Upper lobe of left lung (tissue), 6 donors: ENCODE results near the gene TOMM22. TPM values are rescaled to one million over a fixed set of nuclear protein-coding genes. Genes with fewer than 3 reads are reported as not detected.
A peak's percentile ranks its signal among the peaks of the same experiment; 100 is the strongest.

Source experiments
- ATAC-seq, 2 donors: fragments of 200-7000 bp; cut with Tn5 transposase; one replicate each; pipeline ENCODE4 v1.9.1; 2022; ENCODE audit warnings: mild to moderate bottlenecking in 2 of 2, moderate library complexity in 2 of 2; ENCODE audit not compliant: low FRiP score in 2 of 2
- DNase-seq, 2 donors: peaks; one replicate each; pipeline ENCODE4 v3.0.0-alpha.2; 2019 to 2020
- H3K27ac ChIP-seq, 4 donors: fragments of 200-600 bp; sonication (generic); one replicate each; pipeline ENCODE4 v1.5.1; 2016 to 2019
- H3K27me3 ChIP-seq, 4 donors: fragments of 200-600 bp; sonication (generic); one replicate each; pipeline ENCODE4 v1.5.1; 2017 to 2019
- H3K36me3 ChIP-seq, 4 donors: fragments of 200-600 bp; sonication (generic); one replicate each; pipeline ENCODE4 v1.5.1; 2016 to 2019
- H3K4me1 ChIP-seq, 4 donors: fragments of 200-600 bp; sonication (generic); one replicate each; pipeline ENCODE4 v1.5.1; 2018 to 2019
- H3K4me3 ChIP-seq, 4 donors: fragments of 200-600 bp; sonication (generic); one replicate each; pipeline ENCODE4 v1.5.1; 2017 to 2019; ENCODE audit warnings: mild to moderate bottlenecking in 2 of 4, moderate library complexity in 1 of 4
- H3K9me3 ChIP-seq, 4 donors: fragments of 200-600 bp; sonication (generic); one replicate each; pipeline ENCODE4 v1.5.1; 2018 to 2019
- CTCF ChIP-seq, 6 experiments: fragments of 450-650 bp in 4 of 6; fragments of 200-600 bp in 2 of 6; sonication (generic) in 2 of 6; IDR thresholded peaks; one replicate each; pipeline ENCODE4 v1.5.1; 2016 to 2019; ENCODE audit warnings: antibody characterized with exemption in 6 of 6
- EP300 ChIP-seq, 4 donors: sonication (generic); formaldehyde crosslinking; IDR thresholded peaks; one replicate each; pipeline ENCODE4 v1.5.1; 2017; ENCODE audit warnings: antibody characterized with exemption in 4 of 4, control low read depth in 2 of 4
- POLR2A ChIP-seq, 4 donors: fragments of 450-650 bp; IDR thresholded peaks; one replicate each; pipeline ENCODE4 v1.5.1; 2016 to 2017; ENCODE audit warnings: antibody characterized with exemption in 4 of 4, mild to moderate bottlenecking in 2 of 4
- POLR2AphosphoS5 ChIP-seq, 2 donors: sonication (generic); formaldehyde crosslinking; IDR thresholded peaks; one replicate each; pipeline ENCODE4 v1.5.1; 2017; ENCODE audit warnings: antibody characterized with exemption in 2 of 2
- WGBS, 2 donors: methylation state at CpG; one replicate each; pipeline ENCODE4 v1.1.5; 2017 to 2018; 5-methylcytosine and 5-hydroxymethylcytosine counted together
- total RNA-seq, 6 donors: library from RNA; depleted of rRNA in 4 of 6; stranded (reverse); fragments of >200 nt in 4 of 6; gene quantifications; one replicate each; pipeline versions ENCODE4 v1.1.0 to v1.2.1, GENCODE V29; 2016 to 2021
- donor health status: DM: no; HTN: no; CAD: no; lungs with moderate emphysema.
- donor health status: DM: no; HTN: yes; CAD: no; lungs with severe emphysema.

Gene TOMM22
- total RNA-seq, 6 donors from 2014 or later = 9.4 to 60.3 (median 24.1) TPM

GRCh38 chr22:38699784-38700183, 18.0 kb downstream of the TOMM22 start:
- no peak for ATAC-seq
- peaks cover 0 to 3% (median 0%) of the 10 kb centered on the region in 4 donors for H3K36me3 ChIP-seq
- H3K27ac ChIP-seq = peak overlapping the region; percentile 97 to 99 (median 98)
- H3K9me3 ChIP-seq = no peaks in the 10 kb centered on the region
- H3K4me3 ChIP-seq = peak overlapping the region; percentile 51 to 65 (median 62)
- peaks cover 53 to 60% (median 56%) of the 10 kb centered on the region in 4 donors for H3K4me1 ChIP-seq
- TF ChIP-seq EP300 (IDR thresholded peaks at IDR 0.05) = no peak
- TF ChIP-seq POLR2AphosphoS5 (IDR thresholded peaks at IDR 0.05) = no peak
- TF ChIP-seq POLR2A (IDR thresholded peaks at IDR 0.05) = no peak
- TF ChIP-seq CTCF (IDR thresholded peaks at IDR 0.05) = no peak
- DNase-seq = no peak
- 26 to 28% methylated on average over 6 of the region's 6 CpGs for WGBS, 2 donors
- H3K27me3 ChIP-seq = no peaks in the 10 kb centered on the region

GRCh38 chr22:38700270-38700788, 18.6 kb downstream of the TOMM22 start:
- Histone ChIP-seq H3K36me3 (peaks cover 0 to 3% (median 0%) of the 10 kb centered on the region in 4 donors), H3K27me3 (no peaks in the 10 kb centered on the region), H3K4me3 (peak overlapping the region; percentile 51 to 65 (median 62)), H3K27ac (peak overlapping the region; percentile 97 to 99 (median 98)), H3K9me3 (no peaks in the 10 kb centered on the region), H3K4me1 (peaks cover 52 to 59% (median 57%) of the 10 kb centered on the region in 4 donors)
- peak; percentile 2 to 81 for ATAC-seq
- TF ChIP-seq POLR2A (IDR thresholded peaks at IDR 0.05) (peak in 1 of 4 donors; percentile 74), POLR2AphosphoS5 (IDR thresholded peaks at IDR 0.05) (no peak), CTCF (IDR thresholded peaks at IDR 0.05) (no peak), EP300 (IDR thresholded peaks at IDR 0.05) (no peak)
- DNase-seq = peak; percentile 68 to 96
- 0 to 1% methylated on average over 8 to 23 of the region's 57 CpGs for WGBS, 2 donors

- H3K27ac ChIP-seq = peak within 1 kb of the TSS; percentile 97 to 99 (median 98)
- DNase-seq = peak; percentile 96 to 99
- WGBS, 2 donors = 0 to 5% methylated on average over 9 to 10 of the region's 94 CpGs
- H3K36me3 ChIP-seq = peaks cover 0 to 3% (median 0%) of the 10 kb centered on the region in 4 donors
- H3K4me1 ChIP-seq = peaks cover 45 to 52% (median 50%) of the 10 kb centered on the region in 4 donors
- TF ChIP-seq EP300 (IDR thresholded peaks at IDR 0.05) = peak; percentile 47 to 96 (median 77)
- peak; percentile 89 to 99 (median 95) for TF ChIP-seq POLR2A (IDR thresholded peaks at IDR 0.05)
- peak in 4 of 6 experiments; percentile 34 to 57 (median 45) for TF ChIP-seq CTCF (IDR thresholded peaks at IDR 0.05)
- TF ChIP-seq POLR2AphosphoS5 (IDR thresholded peaks at IDR 0.05) = peak; percentile 99 to 100
- ATAC-seq = peak; percentile 71 to 77
- no peaks in the 10 kb centered on the region for H3K27me3 ChIP-seq
- peak within 1 kb of the TSS; percentile 60 to 74 (median 65) for H3K4me3 ChIP-seq
- H3K9me3 ChIP-seq = no peaks in the 10 kb centered on the region
Observed at GRCh38 chr22:38700789-38701628, 19.3 kb downstream of the TOMM22 start, which contains the start of gene JOSD1. JOSD1 (minus strand) TSS chr22:38700943; CDS start chr22:38699987, 956 bp downstream.

GRCh38 chr22:38704654-38705234, 23.0 kb downstream of the TOMM22 start:
- peak overlapping the region in 3 of 4 donors; percentile 17 to 43 (median 39) for H3K4me3 ChIP-seq
- peaks cover 34 to 42% (median 39%) of the 10 kb centered on the region in 4 donors for H3K4me1 ChIP-seq
- DNase-seq (no peak), ATAC-seq (no peak)
- H3K27me3 ChIP-seq = no peaks in the 10 kb centered on the region
- TF ChIP-seq POLR2A (IDR thresholded peaks at IDR 0.05) (peak in 1 of 4 donors; percentile 28), EP300 (IDR thresholded peaks at IDR 0.05) (no peak)
- WGBS, 2 donors = 14 to 18% methylated on average over 10 of the region's 10 CpGs
- peaks cover 0 to 5% (median 0%) of the 10 kb centered on the region in 4 donors for H3K36me3 ChIP-seq
- no peaks in the 10 kb centered on the region for H3K9me3 ChIP-seq
- H3K27ac ChIP-seq = peak overlapping the region; percentile 70 to 83 (median 80)
